ENCODE data around the gene KCNMA1.

The KCNMA1 gene

DNA sequence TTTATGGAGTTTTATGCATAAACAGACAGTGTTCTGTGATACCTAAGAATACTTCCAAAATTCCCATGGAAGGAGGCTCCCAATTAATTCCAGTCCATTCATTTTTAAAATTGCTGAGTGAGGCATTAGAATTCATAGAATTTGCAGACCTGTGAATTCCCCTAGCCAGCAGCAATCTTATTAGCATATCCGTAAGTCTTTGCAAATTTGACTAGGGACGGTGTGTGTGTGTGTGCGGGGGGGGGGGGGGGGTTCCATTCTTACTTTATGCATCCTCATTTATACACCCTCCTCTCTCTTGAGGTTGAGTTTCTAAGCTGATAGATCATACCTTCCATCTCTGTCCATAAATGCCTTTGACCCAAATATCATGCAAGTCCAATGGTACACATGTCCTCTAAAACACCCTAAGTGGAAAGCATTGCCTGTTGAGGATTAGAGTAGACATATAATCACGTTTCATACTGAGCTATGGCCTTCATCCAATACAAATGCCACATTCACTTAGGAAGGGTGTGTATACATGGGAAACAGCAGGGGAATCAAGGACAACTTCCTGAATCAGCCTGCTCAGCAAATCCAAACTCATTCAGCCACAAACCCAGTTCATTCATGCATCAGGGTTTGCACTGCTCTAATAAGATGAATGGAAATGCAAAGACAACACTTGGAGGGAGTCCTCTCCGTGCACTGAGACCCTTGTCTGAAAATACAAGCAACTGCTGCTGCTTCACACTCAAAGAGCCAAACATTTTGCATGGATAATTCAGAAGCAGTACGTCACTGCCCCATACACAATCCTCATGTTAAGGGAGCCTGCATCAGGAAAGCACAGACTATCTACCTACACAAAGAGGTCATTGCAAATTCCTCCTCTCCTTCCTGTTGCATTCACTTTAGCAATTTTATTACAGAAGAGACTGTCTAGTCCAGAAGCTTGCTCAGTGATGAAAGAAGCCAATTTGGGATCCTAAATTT, 350.8 kb downstream of the KCNMA1 start:
- no peak for DNase-seq

DNA sequence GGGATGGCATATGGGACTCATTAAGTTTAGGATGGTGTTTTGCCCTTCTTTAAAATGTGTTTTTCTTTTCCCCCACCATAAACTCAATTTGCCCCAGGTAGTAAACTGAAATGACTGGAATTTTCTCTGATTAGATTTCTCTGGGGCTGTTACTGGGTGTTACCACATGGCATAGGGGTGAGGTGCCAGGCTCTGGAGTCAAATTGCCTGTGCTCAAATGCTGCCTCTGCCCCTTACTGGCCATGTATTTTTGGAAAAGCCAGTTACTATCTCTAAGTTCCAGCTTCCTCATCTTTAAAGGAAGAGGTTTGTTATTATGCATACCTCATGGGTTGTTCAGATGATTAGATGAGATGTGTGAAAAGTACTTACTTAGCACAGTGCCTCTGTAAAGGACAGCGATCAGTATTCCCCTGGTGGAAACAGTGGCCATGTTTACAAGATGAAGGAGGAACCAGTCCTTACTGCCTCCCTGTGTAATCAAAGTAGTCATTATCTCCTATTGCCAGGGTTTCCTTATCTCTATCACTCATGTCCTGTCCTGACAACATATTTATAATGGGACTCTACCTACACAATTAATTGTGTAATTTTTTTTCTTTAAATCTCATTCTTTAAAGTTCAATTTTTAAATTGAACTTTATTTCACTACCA, 352.0 kb downstream of the KCNMA1 start:
- no peak for DNase-seq

DNA sequence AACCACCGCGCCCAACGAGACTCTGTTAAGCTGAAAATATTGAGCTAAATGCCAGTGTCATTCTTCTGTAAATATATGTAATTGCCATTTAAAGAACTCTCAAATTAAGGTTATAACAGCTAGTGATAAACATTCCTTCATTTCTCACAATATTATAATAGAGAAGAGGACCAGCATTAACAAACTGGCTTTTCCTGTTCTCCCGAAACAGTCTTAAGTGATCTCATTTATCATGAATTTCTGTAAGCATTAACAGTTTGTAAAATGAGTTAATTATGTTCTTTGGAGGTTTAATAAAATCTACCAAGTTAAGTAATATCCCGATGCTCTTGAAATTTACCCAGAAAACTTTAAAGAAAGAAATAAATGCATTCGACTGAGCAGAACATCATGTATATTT, 352.8 kb downstream of the KCNMA1 start:
- no peak for DNase-seq

GRCh38 chr10:77283326-77283725, 354.3 kb downstream of the KCNMA1 start:
- no peak for DNase-seq

GRCh38 chr10:77282163-77282562, 355.4 kb downstream of the KCNMA1 start:
- DNase-seq: no peak

DNA sequence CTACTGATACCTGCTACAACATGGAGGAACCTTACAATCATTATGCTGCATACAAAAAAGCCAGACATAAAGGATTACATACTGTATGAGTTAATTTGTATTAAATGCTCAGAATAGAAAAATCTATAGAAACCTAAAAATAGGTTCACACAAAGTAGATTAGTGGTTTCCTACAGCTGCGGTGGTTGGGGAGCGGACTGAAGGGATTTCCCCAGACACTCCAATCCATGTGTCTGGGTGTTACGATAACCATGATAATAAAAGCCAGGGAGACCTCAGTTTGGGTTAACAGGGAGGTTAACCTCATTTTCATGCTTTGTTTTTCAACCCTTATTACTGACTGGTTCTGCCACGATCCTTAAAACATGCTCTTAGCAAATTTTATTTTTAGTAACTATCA, 355.9 kb downstream of the KCNMA1 start:
- DNase-seq: no peak

- DNase-seq: no peak
Observed at GRCh38 chr10:77279207-77279606, 358.4 kb downstream of the KCNMA1 start.

GRCh38 chr10:77274046-77274795, 363.4 kb downstream of the KCNMA1 start:
- no peak for DNase-seq

GRCh38 chr10:77269163-77269562, 368.4 kb downstream of the KCNMA1 start:
- no peak for DNase-seq

GRCh38 chr10:77268721-77269120, 368.9 kb downstream of the KCNMA1 start:
- DNase-seq: no peak

- no peak for DNase-seq
Observed at GRCh38 chr10:77267703-77268675, 369.6 kb downstream of the KCNMA1 start.

GRCh38 chr10:77266242-77266641, 371.4 kb downstream of the KCNMA1 start:
- DNase-seq: no peak

DNA sequence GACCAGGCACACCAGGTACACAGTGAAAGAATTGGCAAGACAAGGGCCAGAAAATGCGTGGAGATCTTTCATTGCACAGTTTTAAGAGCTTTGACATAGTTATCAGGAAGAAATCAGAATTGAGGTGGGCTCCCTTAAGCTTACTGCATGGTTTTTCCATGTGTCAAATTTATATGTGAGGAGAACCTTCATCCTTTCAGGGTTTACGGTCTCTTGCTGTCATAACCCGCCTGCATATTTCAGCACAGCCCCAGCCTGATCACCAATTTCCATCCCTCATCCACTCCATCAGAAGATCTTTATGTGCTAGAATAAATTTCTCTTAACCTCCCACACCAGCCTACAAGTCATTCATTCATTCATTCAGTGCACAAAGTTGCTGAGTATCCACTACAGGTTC, 373.1 kb downstream of the KCNMA1 start:
- no peak for DNase-seq

DNA sequence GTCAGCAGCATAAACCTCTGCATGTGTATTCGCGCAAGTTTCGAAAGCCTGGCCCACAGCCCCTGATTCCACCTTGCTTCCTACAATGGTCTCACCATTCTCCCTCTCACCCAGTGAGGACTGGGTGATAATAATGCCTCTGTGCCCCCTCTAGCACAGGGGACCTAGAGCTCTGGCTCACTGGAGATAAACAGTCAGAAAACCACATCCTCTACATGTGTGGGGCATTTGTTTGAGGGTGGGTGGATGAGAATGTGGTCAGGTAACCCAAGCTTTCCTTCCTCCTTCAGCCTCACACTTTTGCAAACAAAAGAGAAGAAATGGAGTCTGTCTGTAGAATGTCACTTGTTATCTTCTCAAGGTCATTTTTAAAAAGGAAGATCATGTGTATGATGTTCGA, 373.5 kb downstream of the KCNMA1 start:
- no peak for DNase-seq

GRCh38 chr10:77263700-77264099, 373.9 kb downstream of the KCNMA1 start:
- DNase-seq: no peak

DNA sequence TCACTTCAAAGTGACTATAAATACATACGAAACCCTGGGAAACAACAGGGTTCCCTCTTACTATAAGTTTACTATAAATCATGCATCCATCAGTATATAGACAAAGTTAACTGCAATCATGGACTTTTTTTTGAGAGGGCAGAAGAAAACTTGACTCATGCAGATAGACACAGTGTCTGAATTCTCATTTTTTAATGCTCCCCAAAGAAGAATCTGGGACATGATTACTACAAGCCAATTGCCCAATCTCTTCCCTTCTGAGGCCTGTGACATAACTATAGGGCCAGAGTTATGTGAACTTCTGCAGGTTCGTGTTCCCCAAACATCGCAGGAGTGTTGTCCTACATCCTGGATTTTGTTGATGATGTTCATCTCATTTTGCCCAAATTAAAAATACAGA, 376.5 kb downstream of the KCNMA1 start:
- DNase-seq: no peak

DNA sequence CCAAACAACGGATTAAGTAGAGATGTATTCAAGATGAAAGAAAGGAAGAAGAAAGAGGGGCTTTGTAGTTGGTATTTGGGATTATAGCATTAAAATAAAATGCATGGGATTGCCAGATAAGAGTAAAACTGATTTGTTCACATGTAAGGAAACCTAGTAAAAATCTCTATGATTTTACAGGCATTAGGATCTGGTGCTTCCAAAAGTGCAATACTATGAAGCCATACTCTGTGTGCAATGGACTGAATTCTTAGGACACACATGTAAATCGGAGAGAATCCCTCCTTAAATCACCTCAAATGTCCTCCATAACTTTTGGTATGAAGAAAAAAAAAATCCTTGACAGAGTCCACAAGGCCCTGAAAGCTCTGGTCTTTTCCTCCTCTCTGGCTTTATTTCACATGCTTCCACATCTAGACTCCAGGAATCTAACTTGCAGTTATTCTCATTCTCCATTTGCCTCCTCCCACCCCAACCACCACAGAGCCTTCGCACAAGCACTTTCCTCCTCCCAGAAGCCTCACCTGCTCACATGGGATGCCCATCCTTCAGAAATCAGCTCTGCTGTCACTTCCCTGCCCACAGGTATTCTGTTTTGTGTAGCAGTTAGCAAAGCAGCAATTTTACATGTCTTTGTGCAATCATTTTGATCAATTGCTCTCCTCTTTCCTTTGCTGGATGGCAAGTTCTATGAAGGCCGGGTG, 378.3 kb downstream of the KCNMA1 start:
- DNase-seq: no peak

DNA sequence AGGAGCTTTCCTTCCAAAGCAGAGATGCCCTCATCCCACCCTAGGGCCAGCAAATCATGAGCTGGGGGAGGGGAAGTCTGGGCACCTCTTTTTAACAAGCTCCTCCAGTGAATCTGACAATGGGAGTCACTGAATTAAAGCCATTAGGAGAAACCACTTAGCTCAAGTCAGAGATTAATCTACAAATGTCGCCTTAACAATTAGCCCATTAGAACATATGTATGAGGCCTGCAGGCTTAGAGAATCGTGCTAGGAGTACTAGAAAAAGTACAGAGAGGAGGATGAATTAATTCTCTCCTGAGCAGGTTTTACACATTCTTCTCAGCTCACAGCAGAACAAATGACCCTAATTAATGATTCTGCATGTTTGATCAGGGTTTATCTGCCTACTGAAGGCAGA, 381.3 kb downstream of the KCNMA1 start:
- DNase-seq: no peak

- no peak for DNase-seq
Observed at GRCh38 chr10:77253556-77254064, 384.0 kb downstream of the KCNMA1 start.

GRCh38 chr10:77253147-77253545, 384.5 kb downstream of the KCNMA1 start:
- DNase-seq: no peak

- no peak for DNase-seq
Observed at GRCh38 chr10:77252380-77253146, 385.0 kb downstream of the KCNMA1 start.

Data from activated CD4-positive, alpha-beta T cell treated with anti-CD3 and anti-CD28 coated beads for 4 hours (primary cell).